ENCODE results near the gene HOXC6. TPM values are rescaled to one million over a fixed set of nuclear protein-coding genes. Genes with fewer than 3 reads are reported as not detected.
"Not testable (repeated sequence)": the region's sequence is repeated elsewhere in the genome, so short reads cannot be mapped to it uniquely, and the experiment has no call there.

HOXC6 gene
- total RNA-seq, 2 experiments from 2014 or later = not detected

DNA sequence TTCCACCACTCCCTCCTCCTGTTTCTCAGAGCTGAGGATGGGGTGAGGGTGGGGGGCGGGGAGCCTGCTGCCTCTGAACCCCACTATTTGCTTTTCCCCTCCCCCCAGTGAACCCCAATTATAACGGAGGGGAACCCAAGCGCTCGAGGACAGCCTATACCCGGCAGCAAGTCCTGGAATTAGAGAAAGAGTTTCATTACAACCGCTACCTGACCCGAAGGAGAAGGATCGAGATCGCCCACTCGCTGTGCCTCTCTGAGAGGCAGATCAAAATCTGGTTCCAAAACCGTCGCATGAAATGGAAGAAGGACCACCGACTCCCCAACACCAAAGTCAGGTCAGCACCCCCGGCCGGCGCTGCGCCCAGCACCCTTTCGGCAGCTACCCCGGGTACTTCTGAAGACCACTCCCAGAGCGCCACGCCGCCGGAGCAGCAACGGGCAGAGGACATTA, 26.5 kb downstream of the HOXC6 start:
- POLR2A ChIA-PET = no interaction called here
- CTCF ChIA-PET = no interaction called here

GRCh38 chr12:54055552-54055951, 27.3 kb downstream of the HOXC6 start:
- CTCF ChIA-PET = interaction anchor here (0.6 kb wide), 1 partner anchor 17 kb away, joined by 4 read pairs; no protein-coding TSS in a partner anchor

DNA sequence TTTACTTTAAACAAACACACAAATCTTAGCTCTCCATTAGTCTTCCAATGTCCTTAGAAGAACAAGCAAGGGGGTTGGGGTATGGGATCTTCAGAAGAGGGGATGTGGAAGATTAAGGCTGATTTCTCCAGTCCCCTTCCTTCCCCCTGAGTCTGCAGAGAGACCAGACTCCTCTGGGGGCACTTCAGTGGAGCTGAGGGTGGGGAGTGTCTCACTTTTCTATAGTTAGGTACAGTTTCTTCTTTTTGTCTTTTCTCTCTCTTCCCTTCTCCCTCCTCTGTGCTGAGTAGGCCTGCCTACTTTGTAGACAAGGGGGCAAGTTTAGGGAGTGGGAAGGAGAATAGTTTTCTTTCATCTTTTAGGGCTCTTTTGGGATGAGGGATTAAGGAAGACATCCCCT, 27.9 kb downstream of the HOXC6 start:
- CTCF ChIA-PET = no interaction called here
- POLR2A ChIA-PET = no interaction called here

More at GRCh38 chr12:54055552-54055951, 27.3 kb downstream of the HOXC6 start:
- POLR2A ChIA-PET = no interaction called here

- ChIA-PET POLR2A (no interaction called here), CTCF (interaction anchor here (1.2 kb wide), 1 partner anchor 27 kb away, joined by 3 read pairs; no protein-coding TSS in a partner anchor)
Measured at GRCh38 chr12:54058128-54058768, 30.0 kb downstream of the HOXC6 start.

DNA sequence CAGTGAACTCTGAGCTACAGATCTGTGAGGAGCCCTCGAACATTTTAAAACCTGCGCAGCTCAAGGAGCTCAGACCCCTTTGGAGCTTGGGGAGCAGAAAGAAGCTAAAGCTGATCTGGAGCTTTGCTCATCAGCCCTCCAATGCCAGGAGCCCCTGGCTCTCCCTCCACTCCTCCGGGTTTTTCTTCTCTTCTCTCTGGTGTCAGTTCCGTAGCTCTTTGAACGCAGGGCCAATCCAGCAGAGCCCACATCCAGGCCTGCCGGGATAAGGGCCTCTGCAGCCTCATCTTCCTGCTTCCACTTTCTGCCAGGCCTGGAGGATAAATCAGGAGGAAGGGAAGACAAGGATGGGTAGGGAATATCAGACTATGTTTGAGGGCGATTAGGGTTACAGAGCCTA, 31.4 kb downstream of the HOXC6 start:
- ChIA-PET POLR2A (no interaction called here), CTCF (interaction anchor here (1.0 to 1.2 kb wide), 2 partner anchors 29 to 551 kb away, joined by 3 read pairs; no protein-coding TSS in a partner anchor)

GRCh38 chr12:54060174-54060974, 32.1 kb downstream of the HOXC6 start:
- ChIA-PET CTCF (no interaction called here), POLR2A (no interaction called here)

DNA sequence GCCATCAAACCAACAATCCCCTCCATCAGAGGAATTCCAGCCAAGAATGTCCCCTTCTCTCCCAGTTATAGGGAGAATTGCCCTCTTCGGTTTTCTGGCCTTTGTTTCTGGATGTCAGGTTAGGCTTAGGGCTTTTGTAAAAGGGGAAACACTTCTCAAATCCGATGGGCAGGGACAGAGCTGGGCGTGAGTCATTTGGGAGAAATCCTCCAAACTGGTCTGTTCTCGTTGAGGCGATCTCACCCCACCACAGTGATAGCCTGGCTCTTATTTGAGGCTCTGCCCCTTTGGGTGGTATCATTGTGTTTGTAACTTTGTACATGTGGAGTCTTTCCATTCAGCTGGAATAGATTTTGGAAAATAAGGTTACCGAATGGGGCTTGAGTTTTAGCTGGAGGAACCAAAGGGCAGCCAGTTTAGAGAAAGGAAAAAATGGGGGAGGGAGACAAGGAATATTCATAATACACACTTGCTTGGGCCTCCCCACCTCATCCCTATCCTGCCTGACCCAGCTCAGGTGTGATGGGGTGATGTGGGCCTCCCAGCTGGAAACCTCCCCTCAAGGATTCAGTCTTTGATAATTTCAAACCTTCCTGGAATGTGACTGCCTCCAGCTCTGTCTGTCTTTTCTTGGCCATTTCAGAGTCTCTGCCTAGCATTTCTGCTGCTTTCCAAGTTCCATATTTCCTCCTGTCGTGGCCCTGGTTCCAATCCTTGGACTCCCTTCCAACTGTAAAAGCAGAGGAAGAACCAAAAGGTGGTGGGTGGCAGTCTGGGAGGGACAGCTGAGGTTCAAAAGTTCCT, 32.9 kb downstream of the HOXC6 start:
- POLR2A ChIA-PET = no interaction called here

DNA sequence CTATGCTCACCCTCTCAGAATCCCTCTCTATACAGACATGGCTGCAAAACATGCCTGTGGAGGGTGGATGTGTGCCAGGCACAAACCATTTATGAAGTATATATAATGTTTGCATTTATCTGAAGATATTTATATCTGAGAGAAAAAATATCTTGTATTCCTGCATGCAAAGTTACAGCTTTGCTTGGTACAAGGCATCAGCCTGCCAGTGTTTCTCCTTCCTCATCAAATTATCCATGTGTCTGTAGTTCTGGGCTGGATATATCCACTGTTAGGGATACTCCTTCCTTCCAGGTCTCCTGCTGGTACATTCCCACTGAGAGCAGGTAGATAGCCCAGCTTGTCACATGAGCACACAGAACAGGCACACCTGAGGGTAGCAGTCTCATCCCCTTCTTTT, 37.4 kb downstream of the HOXC6 start:
- CTCF ChIA-PET = no interaction called here
- POLR2A ChIA-PET = no interaction called here

More for the DNA sequence above, 32.9 kb downstream of the HOXC6 start:
- CTCF ChIA-PET = no interaction called here

DNA sequence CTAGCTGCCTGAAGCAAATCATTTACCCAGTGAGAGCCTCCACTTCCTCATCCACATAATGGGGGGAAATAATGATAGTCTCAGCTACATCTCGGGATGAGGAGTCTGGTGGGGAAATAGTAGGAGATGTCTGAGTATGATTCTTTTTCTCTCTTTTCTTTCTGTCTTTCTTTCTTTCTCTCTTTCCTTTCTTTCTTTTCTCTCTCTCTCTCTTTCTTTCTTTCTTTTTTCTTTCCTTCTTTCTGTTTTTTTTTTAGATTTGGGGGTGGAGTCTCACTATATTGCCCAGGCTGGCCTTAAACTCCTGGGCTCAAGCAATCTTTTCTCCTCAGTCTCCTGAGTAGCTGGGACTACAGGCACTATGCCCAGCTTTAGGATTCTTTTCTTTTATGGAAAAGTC, 38.2 kb downstream of the HOXC6 start:
- POLR2A ChIA-PET = no interaction called here
- CTCF ChIA-PET = interaction anchor here (0.7 kb wide), 1 partner anchor 66 kb away, joined by 3 read pairs; no protein-coding TSS in a partner anchor

DNA sequence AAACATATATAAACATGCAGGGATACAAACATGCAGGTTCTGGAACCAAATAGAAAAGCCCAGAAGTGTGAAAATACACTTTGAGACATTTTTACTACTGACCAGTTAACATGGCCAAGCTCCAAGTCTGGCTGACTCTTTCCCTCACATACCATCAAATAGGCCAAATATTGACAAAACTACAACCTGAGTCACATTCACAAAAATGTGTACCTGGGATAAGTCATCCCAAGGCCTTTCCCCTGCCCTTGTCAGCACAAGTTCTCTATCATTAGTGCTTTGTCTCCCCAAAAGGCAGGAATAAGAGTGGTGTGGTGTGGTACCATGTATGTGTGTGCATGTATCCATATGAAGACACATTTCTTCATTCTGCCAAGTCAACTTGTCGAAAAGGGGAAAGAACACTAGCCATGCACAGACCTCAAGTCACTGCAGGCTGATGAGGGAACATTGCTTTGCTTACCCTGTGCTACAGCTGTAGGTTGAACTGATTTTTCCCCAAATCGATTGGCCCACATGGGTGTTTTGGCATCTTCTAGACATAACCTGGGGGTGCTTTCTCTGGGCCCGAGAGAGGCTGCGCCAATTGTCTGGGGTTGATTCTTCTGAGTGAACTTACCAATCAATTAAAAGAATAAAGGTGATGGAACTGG, 40.3 kb downstream of the HOXC6 start:
- ChIA-PET CTCF (no interaction called here), POLR2A (no interaction called here)

DNA sequence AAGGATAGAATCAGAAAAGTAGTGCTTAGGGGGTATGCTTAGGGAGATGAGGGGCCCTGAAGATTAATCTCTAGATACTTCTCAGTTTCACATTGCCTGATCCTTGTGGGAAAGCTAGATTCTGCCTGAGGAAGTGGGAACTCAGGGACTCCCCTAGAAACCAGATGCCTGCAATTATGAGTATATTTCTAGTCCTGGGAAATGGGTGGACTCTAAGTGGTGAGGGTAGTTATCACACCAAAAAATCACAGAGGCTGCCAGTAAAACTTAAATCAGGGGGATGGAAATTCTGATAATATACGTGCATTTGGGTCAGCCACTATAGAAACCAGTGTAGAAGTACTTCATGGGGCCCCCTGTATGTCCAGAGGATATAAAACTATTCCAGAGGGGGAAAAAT, 43.7 kb downstream of the HOXC6 start:
- CTCF ChIA-PET = no interaction called here
- POLR2A ChIA-PET = no interaction called here

DNA sequence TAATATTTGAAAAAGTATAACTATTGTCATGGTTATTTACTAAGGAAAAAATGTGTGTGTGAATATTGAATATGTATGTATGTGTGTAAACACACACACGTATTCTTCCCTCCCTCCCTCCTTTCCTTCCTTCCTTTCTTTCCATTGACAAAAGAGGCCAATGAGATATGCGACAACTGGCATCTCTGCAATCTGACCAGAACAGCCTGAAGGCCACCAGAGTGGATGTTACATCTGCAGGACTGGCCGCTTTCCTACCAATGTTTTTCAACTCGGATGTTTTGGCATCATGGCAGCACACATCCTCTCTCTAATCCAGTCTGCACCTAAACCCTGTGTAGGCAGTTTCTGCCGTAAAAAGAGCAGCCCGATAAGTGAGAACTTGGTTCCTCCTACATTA, 46.1 kb downstream of the HOXC6 start:
- CTCF ChIA-PET = no interaction called here

GRCh38 chr12:54075409-54075808, 47.2 kb downstream of the HOXC6 start:
- CTCF ChIA-PET = interaction anchor here (0.6 kb wide), 1 partner anchor 126 kb away, joined by 3 read pairs; no protein-coding TSS in a partner anchor
- POLR2A ChIA-PET = no interaction called here

More for the DNA sequence above, 46.1 kb downstream of the HOXC6 start:
- POLR2A ChIA-PET = no interaction called here

DNA sequence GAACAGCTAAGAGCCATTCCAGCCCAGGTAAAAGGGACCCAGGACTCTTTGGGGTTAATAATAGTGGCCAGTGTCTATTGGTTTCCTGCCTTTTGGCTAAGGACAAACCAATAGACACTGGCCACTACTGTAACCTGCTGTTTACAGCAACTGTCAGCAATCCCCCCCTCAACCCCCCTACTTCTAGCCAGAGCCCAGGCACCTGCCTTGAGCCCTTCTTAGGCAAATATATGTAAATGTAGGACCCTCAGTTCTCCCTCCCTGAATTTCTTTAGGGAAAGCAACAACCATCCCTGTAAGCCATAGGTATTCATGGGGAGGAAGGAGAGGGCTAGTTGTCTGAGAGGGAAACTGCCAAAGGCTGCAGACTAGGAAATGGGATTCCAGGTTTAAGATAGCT, 47.7 kb downstream of the HOXC6 start:
- ChIA-PET POLR2A (no interaction called here), CTCF (interaction anchor here (0.7 kb wide), 1 partner anchor 205 kb away, joined by 3 read pairs; no protein-coding TSS in a partner anchor)

DNA sequence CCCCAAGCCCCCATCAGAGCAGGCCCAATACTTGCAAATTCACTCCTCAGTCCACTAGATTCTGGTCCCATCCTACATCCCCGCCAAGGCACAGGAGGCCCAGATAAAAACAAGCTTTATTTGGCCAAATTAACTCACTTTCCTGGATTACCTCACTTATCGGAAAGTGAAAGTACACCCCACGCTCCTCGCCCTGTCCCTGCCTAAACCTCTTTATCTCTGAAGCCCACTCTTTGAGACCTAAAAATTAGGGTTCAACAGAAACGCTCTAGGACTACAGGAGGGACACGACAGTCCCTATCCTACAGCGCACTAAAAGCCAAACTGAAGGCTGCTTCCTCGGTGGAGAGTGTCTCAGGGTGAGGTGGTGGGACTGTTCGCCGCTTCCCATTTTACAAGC, 49.6 kb downstream of the HOXC6 start:
- CTCF ChIA-PET, POLR2A ChIA-PET: not testable (repeated sequence)

DNA sequence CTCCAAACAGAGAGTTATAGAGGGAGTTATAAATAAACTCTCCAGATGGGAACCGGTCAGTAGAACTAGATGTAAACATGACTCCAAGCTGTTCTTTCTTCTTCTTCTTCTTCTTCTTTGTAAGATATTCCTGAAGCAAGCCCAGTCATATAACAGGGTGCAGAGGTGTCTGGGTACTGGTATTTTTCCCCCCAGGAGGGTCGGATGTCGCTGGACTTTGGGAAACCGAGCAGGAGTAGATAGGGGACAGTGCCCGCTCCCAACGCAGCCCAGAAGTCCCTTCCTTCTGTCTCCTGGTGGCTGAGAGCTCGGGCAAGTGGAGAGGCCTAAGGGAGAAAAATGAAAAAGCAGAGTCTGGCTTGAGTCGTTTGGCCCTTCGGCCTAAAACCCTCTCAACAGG, 50.9 kb downstream of the HOXC6 start:
- POLR2A ChIA-PET, CTCF ChIA-PET: not testable (repeated sequence)
